BLaER1 (cell line): Measurements from ENCODE around the gene FITM1.
A peak's percentile ranks its signal among the peaks of the same experiment; 100 is the strongest.

Source experiments
- H3K27ac ChIP-seq: shearing (Covaris generic); formaldehyde crosslinking; 2 replicates; pipeline ENCODE4 v1.8.1; 2022
- H3K27me3 ChIP-seq: shearing (Covaris generic); formaldehyde crosslinking; 2 replicates; pipeline ENCODE4 v1.8.1; 2022
- H3K36me3 ChIP-seq: shearing (Covaris generic); formaldehyde crosslinking; 2 replicates; pipeline ENCODE4 v1.8.1; 2022
- H3K4me1 ChIP-seq: shearing (Covaris generic); formaldehyde crosslinking; 2 replicates; pipeline ENCODE4 v1.8.1; 2022
- H3K4me2 ChIP-seq: shearing (Covaris generic); formaldehyde crosslinking; 2 replicates; pipeline ENCODE4 v1.8.1; 2022
- H3K4me3 ChIP-seq: shearing (Covaris generic); formaldehyde crosslinking; 2 replicates; pipeline ENCODE4 v1.8.1; 2022
- H3K9ac ChIP-seq: shearing (Covaris generic); formaldehyde crosslinking; 2 replicates; pipeline ENCODE4 v1.8.1; 2022
- H3K9me3 ChIP-seq: shearing (Covaris generic); formaldehyde crosslinking; 2 replicates; pipeline ENCODE4 v1.8.1; 2022
- H4K20me1 ChIP-seq: shearing (Covaris generic); formaldehyde crosslinking; 2 replicates; pipeline ENCODE4 v1.8.1; 2022
- Cebpa-rat ChIP-seq: shearing (Covaris generic); IDR thresholded peaks from 2 replicates; pipeline ENCODE4 v1.8.1; 2022

Gene FITM1

GRCh38 chr14:24156840-24157239 lies 26.4 kb downstream of the FITM1 start:
- Histone ChIP-seq H3K27me3 (no peaks in the 10 kb centered on the region), H3K36me3 (peaks cover 87% of the 10 kb centered on the region), H3K9me3 (no peaks in the 10 kb centered on the region), H3K4me1 (peaks cover 14% of the 10 kb centered on the region), H3K4me3 (no peak overlapping the region), H3K4me2 (no peak overlapping the region), H3K9ac (no peak overlapping the region), H4K20me1 (no peaks in the 10 kb centered on the region), H3K27ac (no peak overlapping the region)
- no peak for TF ChIP-seq Cebpa-rat

- H3K27ac ChIP-seq, result no peak overlapping the region
- peaks cover 82% of the 10 kb centered on the region for H3K36me3 ChIP-seq
- no peaks in the 10 kb centered on the region for H3K27me3 ChIP-seq
- H3K4me1 ChIP-seq, result peaks cover 19% of the 10 kb centered on the region
- no peak overlapping the region for H3K4me2 ChIP-seq
- H4K20me1 ChIP-seq, result no peaks in the 10 kb centered on the region
- no peak for TF ChIP-seq Cebpa-rat
- H3K9ac ChIP-seq, result no peak overlapping the region
- no peak overlapping the region for H3K4me3 ChIP-seq
- H3K9me3 ChIP-seq, result no peaks in the 10 kb centered on the region
Measured at GRCh38 chr14:24157331-24157730, 26.9 kb downstream of the FITM1 start.

GRCh38 chr14:24159777-24160498 lies 29.5 kb downstream of the FITM1 start:
- Histone ChIP-seq H3K4me2 (peak overlapping the region; percentile 80; the same call in 1 of the 2 replicates), H3K36me3 (peaks cover 82% of the 10 kb centered on the region), H3K9me3 (no peaks in the 10 kb centered on the region), H3K4me1 (peaks cover 30% of the 10 kb centered on the region), H4K20me1 (no peaks in the 10 kb centered on the region), H3K4me3 (no peak overlapping the region), H3K9ac (0 out of 2 replicates have a peak overlapping the region, but pooled peaks have one; percentile 72), H3K27me3 (no peaks in the 10 kb centered on the region), H3K27ac (peak overlapping the region; percentile 73)
- TF ChIP-seq Cebpa-rat, result no peak

GRCh38 chr14:24160499-24160849 lies 30.0 kb downstream of the FITM1 start:
- Histone ChIP-seq H4K20me1 (no peaks in the 10 kb centered on the region), H3K4me1 (peaks cover 30% of the 10 kb centered on the region), H3K36me3 (peaks cover 82% of the 10 kb centered on the region), H3K4me2 (peak overlapping the region; percentile 80), H3K9me3 (no peaks in the 10 kb centered on the region), H3K4me3 (no peak overlapping the region), H3K27ac (peak overlapping the region; percentile 73), H3K9ac (peak overlapping the region; percentile 72; the same call in 1 of the 2 replicates), H3K27me3 (no peaks in the 10 kb centered on the region)
- no peak for TF ChIP-seq Cebpa-rat

GRCh38 chr14:24160850-24161804 lies 30.7 kb downstream of the FITM1 start, which contains the start of gene IRF9:
IRF9 (plus strand) TSS chr14:24161265; CDS start chr14:24162145, 880 bp downstream.
- Histone ChIP-seq H3K36me3 (peaks cover 82% of the 10 kb centered on the region), H3K4me2 (peak within 1 kb of the TSS; percentile 80), H4K20me1 (no peaks in the 10 kb centered on the region), H3K27me3 (no peaks in the 10 kb centered on the region), H3K4me3 (peak within 1 kb of the TSS; percentile 68), H3K9me3 (no peaks in the 10 kb centered on the region), H3K27ac (peak within 1 kb of the TSS; percentile 73), H3K4me1 (peaks cover 30% of the 10 kb centered on the region), H3K9ac (peak within 1 kb of the TSS; percentile 72)
- no peak for TF ChIP-seq Cebpa-rat

DNA sequence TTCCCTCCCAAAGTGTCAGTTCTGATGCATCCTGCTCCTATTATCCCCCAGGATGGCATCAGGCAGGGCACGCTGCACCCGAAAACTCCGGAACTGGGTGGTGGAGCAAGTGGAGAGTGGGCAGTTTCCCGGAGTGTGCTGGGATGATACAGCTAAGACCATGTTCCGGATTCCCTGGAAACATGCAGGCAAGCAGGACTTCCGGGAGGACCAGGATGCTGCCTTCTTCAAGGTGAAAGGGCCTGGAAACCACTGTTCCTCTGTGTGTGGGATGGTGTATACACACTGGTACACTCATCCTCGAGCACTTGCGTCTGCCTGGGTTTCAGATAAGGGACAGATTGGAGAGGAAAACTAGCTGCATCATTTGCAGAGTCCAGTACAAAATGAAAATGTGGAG lies 31.6 kb downstream of the FITM1 start:
- H3K36me3 ChIP-seq, result peaks cover 82% of the 10 kb centered on the region
- TF ChIP-seq Cebpa-rat, result no peak
- H3K9me3 ChIP-seq, result no peaks in the 10 kb centered on the region
- peak overlapping the region; percentile 80 for H3K4me2 ChIP-seq
- peak overlapping the region; percentile 68; the same call in 1 of the 2 replicates for H3K4me3 ChIP-seq
- peaks cover 30% of the 10 kb centered on the region for H3K4me1 ChIP-seq
- peak overlapping the region; percentile 73 for H3K27ac ChIP-seq
- H3K27me3 ChIP-seq, result no peaks in the 10 kb centered on the region
- H4K20me1 ChIP-seq, result no peaks in the 10 kb centered on the region
- H3K9ac ChIP-seq, result peak overlapping the region; percentile 72; the same call in 1 of the 2 replicates

GRCh38 chr14:24164518-24164991 lies 34.1 kb downstream of the FITM1 start:
- TF ChIP-seq Cebpa-rat, result no peak
- Histone ChIP-seq H3K4me3 (no peak overlapping the region), H3K9ac (no peak overlapping the region), H3K4me1 (peaks cover 30% of the 10 kb centered on the region), H3K36me3 (peaks cover 72% of the 10 kb centered on the region), H4K20me1 (no peaks in the 10 kb centered on the region), H3K27me3 (no peaks in the 10 kb centered on the region), H3K4me2 (no peak overlapping the region), H3K27ac (no peak overlapping the region), H3K9me3 (no peaks in the 10 kb centered on the region)

GRCh38 chr14:24165785-24166184 lies 35.3 kb downstream of the FITM1 start:
- Histone ChIP-seq H3K27me3 (peaks cover 2% of the 10 kb centered on the region; the same call in 1 of the 2 replicates), H3K4me2 (no peak overlapping the region), H4K20me1 (no peaks in the 10 kb centered on the region), H3K27ac (no peak overlapping the region), H3K4me1 (peaks cover 26% of the 10 kb centered on the region), H3K9ac (no peak overlapping the region), H3K4me3 (no peak overlapping the region), H3K36me3 (peaks cover 63% of the 10 kb centered on the region), H3K9me3 (no peaks in the 10 kb centered on the region)
- no peak for TF ChIP-seq Cebpa-rat

- no peak overlapping the region for H3K4me3 ChIP-seq
- no peak overlapping the region for H3K9ac ChIP-seq
- H3K9me3 ChIP-seq, result no peaks in the 10 kb centered on the region
- H4K20me1 ChIP-seq, result no peaks in the 10 kb centered on the region
- no peak overlapping the region for H3K4me2 ChIP-seq
- TF ChIP-seq Cebpa-rat, result no peak
- H3K36me3 ChIP-seq, result peaks cover 62% of the 10 kb centered on the region
- H3K27me3 ChIP-seq, result peaks cover 20% of the 10 kb centered on the region
- H3K4me1 ChIP-seq, result peaks cover 27% of the 10 kb centered on the region
- H3K27ac ChIP-seq, result no peak overlapping the region
Measured at GRCh38 chr14:24167469-24168114, 37.1 kb downstream of the FITM1 start.
